ENCODE measurements around the gene ZNF618.

ZNF618 gene

GRCh38 chr9:114070188-114071103 lies 194.3 kb downstream of the ZNF618 start:
- no peak overlapping the region; the same call in 1 of the 2 replicates for H3K27ac ChIP-seq
- no peak for TF ChIP-seq CTCF (conservative IDR thresholded peaks at IDR 0.05)

- no peak for TF ChIP-seq CTCF (conservative IDR thresholded peaks at IDR 0.05)
- H3K27ac ChIP-seq: no peak overlapping the region; the same call in 1 of the 2 replicates
Measured at GRCh38 chr9:114071197-114071795, 195.2 kb downstream of the ZNF618 start.

GRCh38 chr9:114072184-114073140 lies 196.4 kb downstream of the ZNF618 start:
- H3K27ac ChIP-seq: peak overlapping the region; percentile 18; the same call in 1 of the 2 replicates
- no peak for TF ChIP-seq CTCF (conservative IDR thresholded peaks at IDR 0.05)

- H3K27ac ChIP-seq: peak overlapping the region; percentile 2; the same call in 1 of the 2 replicates
- TF ChIP-seq CTCF (conservative IDR thresholded peaks at IDR 0.05): no peak
Measured at GRCh38 chr9:114075602-114076001, 199.5 kb downstream of the ZNF618 start.

- TF ChIP-seq CTCF (conservative IDR thresholded peaks at IDR 0.05): no peak
- peak overlapping the region; percentile 99; the same call in 1 of the 2 replicates for H3K27ac ChIP-seq
Measured at GRCh38 chr9:114076237-114077161, 200.4 kb downstream of the ZNF618 start.

GRCh38 chr9:114077162-114077837 lies 201.2 kb downstream of the ZNF618 start:
- TF ChIP-seq CTCF (conservative IDR thresholded peaks at IDR 0.05): no peak
- peak overlapping the region; percentile 99; the same call in 1 of the 2 replicates for H3K27ac ChIP-seq
